SK-N-SH treated with all-trans-retinoic acid at 6 μM for 48 hours (cell line): Measurements from ENCODE around the gene BANP.

Experiments used
- ATAC-seq: fragments of 200-7000 bp; cut with Tn5 transposase; 3 replicates; pipeline ENCODE4 v1.9.1; 2020; ENCODE audit warnings: mild to moderate bottlenecking, moderate library complexity
- BACH2 ChIP-seq: fragments of 250-450 bp; sonication (Bioruptor Pico); IDR thresholded peaks from 2 replicates; pipeline ENCODE4 v1.9.0; 2021; ENCODE audit warnings: mild to moderate bottlenecking, borderline replicate concordance
- CREB5 ChIP-seq: fragments of 250-450 bp; sonication (Bioruptor Pico); IDR thresholded peaks from 2 replicates; pipeline ENCODE4 v1.5.1; 2020; ENCODE audit warnings: low read depth, mild to moderate bottlenecking, moderate library complexity
- ESRRG ChIP-seq: fragments of 250-450 bp; sonication (Bioruptor Pico); IDR thresholded peaks from 2 replicates; pipeline ENCODE4 v1.6.1; 2021; ENCODE audit warnings: mild to moderate bottlenecking
- GLIS3 ChIP-seq: fragments of 250-450 bp; sonication (Bioruptor Pico); IDR thresholded peaks from 2 replicates; pipeline ENCODE4 v1.5.0; 2020; ENCODE audit warnings: mild to moderate bottlenecking, moderate library complexity
- ISL1 ChIP-seq: fragments of 250-450 bp; sonication (Bioruptor Pico); IDR thresholded peaks from 2 replicates; pipeline ENCODE4 v2.1.2; 2022; ENCODE audit warnings: mild to moderate bottlenecking, moderate library complexity
- OSR1 ChIP-seq: fragments of 250-450 bp; sonication (Bioruptor Pico); IDR thresholded peaks from 2 replicates; pipeline ENCODE4 v1.8.0; 2022; ENCODE audit warnings: moderate library complexity, mild to moderate bottlenecking, inconsistent platforms
- POU6F1 ChIP-seq: fragments of 250-450 bp; sonication (Bioruptor Pico); IDR thresholded peaks from 2 replicates; pipeline ENCODE4 v1.8.0; 2021; ENCODE audit warnings: low read depth, mild to moderate bottlenecking, moderate library complexity, borderline replicate concordance
- SNAI2 ChIP-seq: fragments of 250-450 bp; sonication (Bioruptor Pico); IDR thresholded peaks from 2 replicates; pipeline ENCODE4 v1.5.0; 2020; ENCODE audit warnings: mild to moderate bottlenecking, moderate library complexity
- TCF4 ChIP-seq: fragments of 250-450 bp; sonication (Bioruptor Pico); IDR thresholded peaks from 2 replicates; pipeline ENCODE4 v1.8.0; 2021; ENCODE audit warnings: mild to moderate bottlenecking, moderate library complexity, borderline replicate concordance
- TOX ChIP-seq: fragments of 250-450 bp; sonication (Bioruptor Pico); IDR thresholded peaks from 2 replicates; pipeline ENCODE4 v1.8.0; 2021; ENCODE audit warnings: mild to moderate bottlenecking, moderate library complexity, borderline replicate concordance
- TSHZ2 ChIP-seq: fragments of 250-450 bp; sonication (Bioruptor Pico); IDR thresholded peaks from 2 replicates; pipeline ENCODE4 v1.5.0; 2020; ENCODE audit warnings: mild to moderate bottlenecking, moderate library complexity
- ZC3H10 ChIP-seq: fragments of 250-450 bp; sonication (Bioruptor Pico); IDR thresholded peaks from 2 replicates; pipeline ENCODE4 v1.5.1; 2021; ENCODE audit warnings: mild to moderate bottlenecking, moderate library complexity
- ZFP3 ChIP-seq: fragments of 250-450 bp; sonication (Bioruptor Pico); IDR thresholded peaks from 2 replicates; pipeline ENCODE4 v1.5.0; 2020; ENCODE audit warnings: mild to moderate bottlenecking, moderate library complexity
- ZFP30 ChIP-seq: fragments of 450-650 bp; formaldehyde crosslinking; IDR thresholded peaks from 2 replicates; pipeline ENCODE4 v1.5.0; 2022; ENCODE audit warnings: mild to moderate bottlenecking, moderate library complexity
- ZNF565 ChIP-seq: fragments of 450-650 bp; formaldehyde crosslinking; conservative IDR thresholded peaks from 2 replicates; pipeline ENCODE4 v1.5.0; 2020; ENCODE audit warnings: low read depth, mild to moderate bottlenecking, moderate library complexity
- ZNF70 ChIP-seq: fragments of 450-650 bp; formaldehyde crosslinking; IDR thresholded peaks from 2 replicates; pipeline ENCODE4 v1.5.0; 2020; ENCODE audit warnings: mild to moderate bottlenecking, moderate library complexity
- ZNF8 ChIP-seq: fragments of 450-650 bp; formaldehyde crosslinking; IDR thresholded peaks from 2 replicates; pipeline ENCODE4 v1.5.0; 2020; ENCODE audit warnings: mild to moderate bottlenecking, moderate library complexity

BANP gene

GRCh38 chr16:88074041-88074440, 122.8 kb downstream of the BANP start:
- TF ChIP-seq ZNF8 (CRISPR knock-in tag) = no peak
- TF ChIP-seq SNAI2 (CRISPR knock-in tag) = no peak
- no peak for TF ChIP-seq ZNF565 (CRISPR knock-in tag)
- no peak for TF ChIP-seq ZNF70 (CRISPR knock-in tag)
- ATAC-seq = no peak

GRCh38 chr16:88076211-88076931, 125.1 kb downstream of the BANP start:
- ATAC-seq = no peak
- TF ChIP-seq OSR1 (CRISPR knock-in tag) = no peak
- TF ChIP-seq CREB5 (CRISPR knock-in tag) = no peak
- no peak for TF ChIP-seq TCF4 (CRISPR knock-in tag)
- no peak for TF ChIP-seq ZNF8 (CRISPR knock-in tag)
- TF ChIP-seq ISL1 = no peak
- TF ChIP-seq GLIS3 (CRISPR knock-in tag) = no peak
- TF ChIP-seq ESRRG = no peak
- no peak for TF ChIP-seq ZNF70 (CRISPR knock-in tag)
- no peak for TF ChIP-seq TSHZ2 (CRISPR knock-in tag)
- TF ChIP-seq ZC3H10 = no peak

- ATAC-seq = peak; percentile 31; the same call in 1 of the 3 replicates
Observed at GRCh38 chr16:88076932-88077320, 125.7 kb downstream of the BANP start.

- no peak for TF ChIP-seq TSHZ2 (CRISPR knock-in tag)
- no peak for TF ChIP-seq ZC3H10
- no peak for TF ChIP-seq ISL1
- TF ChIP-seq CREB5 (CRISPR knock-in tag) = no peak
- no peak for TF ChIP-seq ZFP30 (CRISPR knock-in tag)
- TF ChIP-seq BACH2 (CRISPR knock-in tag) = no peak
- peak; percentile 24; the same call in 1 of the 3 replicates for ATAC-seq
Observed at GRCh38 chr16:88077328-88078108, 126.3 kb downstream of the BANP start.

GRCh38 chr16:88078111-88078775, 127.0 kb downstream of the BANP start:
- no peak for ATAC-seq
- TF ChIP-seq ZNF70 (CRISPR knock-in tag) (no peak), POU6F1 (no peak), TOX (CRISPR knock-in tag) (no peak), TSHZ2 (CRISPR knock-in tag) (no peak), ZFP30 (CRISPR knock-in tag) (no peak), ISL1 (no peak), ZFP3 (no peak)
